M059J (cell line): ENCODE results near the gene GCDH. TPM values are rescaled to one million over a fixed set of nuclear protein-coding genes. Genes with fewer than 3 reads are reported as not detected.
"Not testable (repeated sequence)": the region's sequence is repeated elsewhere in the genome, so short reads cannot be mapped to it uniquely, and the experiment has no call there.

Source experiments
- DNase-seq: peaks from one replicate; pipeline ENCODE4 v3.0.0-alpha.2; 2012; ENCODE audit warnings: low read depth
- total RNA-seq: library from RNA; depleted of rRNA; stranded (reverse); fragments of >200 nt; shearing (Covaris generic); gene quantifications from 2 replicates; pipeline ENCODE4 v1.2.3, GENCODE V29; 2014

GCDH gene
- total RNA-seq, 1 experiment from 2014 or later = 27.5 TPM

- DNase-seq = no peak
These were observed 16.2 kb downstream of the GCDH start for GRCh38 chr19:12907166-12907565.

- DNase-seq = no peak
These were observed 21.6 kb downstream of the GCDH start for GRCh38 chr19:12912571-12912970.

DNA sequence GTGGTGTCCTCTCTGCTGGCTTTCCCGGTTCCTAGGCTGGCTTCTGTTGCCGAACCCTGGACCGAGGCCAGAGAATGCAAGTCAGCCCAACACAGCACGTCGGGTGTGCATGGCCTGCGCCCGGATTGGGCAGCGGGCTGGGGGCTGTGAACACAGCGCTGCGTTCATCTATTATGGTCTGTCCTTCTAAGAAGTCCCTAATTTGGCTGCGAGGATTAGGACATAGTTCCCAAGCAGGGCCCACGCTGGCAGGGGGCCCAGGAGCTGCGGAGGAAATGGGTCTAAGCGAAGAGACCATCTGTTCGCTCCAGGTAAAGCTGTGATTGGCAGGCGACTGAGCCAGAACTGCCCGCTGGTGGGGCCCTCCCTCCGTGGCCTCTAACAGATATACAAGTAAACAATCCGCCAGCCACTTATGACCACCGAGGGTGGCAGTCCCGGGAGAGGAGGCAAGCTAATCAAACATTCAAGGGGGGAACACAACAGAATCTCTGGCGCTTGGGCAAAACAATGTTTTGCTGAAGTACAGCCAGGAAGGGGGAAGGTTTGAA lies 22.1 kb downstream of the GCDH start:
- peak; percentile 64 for DNase-seq

DNA sequence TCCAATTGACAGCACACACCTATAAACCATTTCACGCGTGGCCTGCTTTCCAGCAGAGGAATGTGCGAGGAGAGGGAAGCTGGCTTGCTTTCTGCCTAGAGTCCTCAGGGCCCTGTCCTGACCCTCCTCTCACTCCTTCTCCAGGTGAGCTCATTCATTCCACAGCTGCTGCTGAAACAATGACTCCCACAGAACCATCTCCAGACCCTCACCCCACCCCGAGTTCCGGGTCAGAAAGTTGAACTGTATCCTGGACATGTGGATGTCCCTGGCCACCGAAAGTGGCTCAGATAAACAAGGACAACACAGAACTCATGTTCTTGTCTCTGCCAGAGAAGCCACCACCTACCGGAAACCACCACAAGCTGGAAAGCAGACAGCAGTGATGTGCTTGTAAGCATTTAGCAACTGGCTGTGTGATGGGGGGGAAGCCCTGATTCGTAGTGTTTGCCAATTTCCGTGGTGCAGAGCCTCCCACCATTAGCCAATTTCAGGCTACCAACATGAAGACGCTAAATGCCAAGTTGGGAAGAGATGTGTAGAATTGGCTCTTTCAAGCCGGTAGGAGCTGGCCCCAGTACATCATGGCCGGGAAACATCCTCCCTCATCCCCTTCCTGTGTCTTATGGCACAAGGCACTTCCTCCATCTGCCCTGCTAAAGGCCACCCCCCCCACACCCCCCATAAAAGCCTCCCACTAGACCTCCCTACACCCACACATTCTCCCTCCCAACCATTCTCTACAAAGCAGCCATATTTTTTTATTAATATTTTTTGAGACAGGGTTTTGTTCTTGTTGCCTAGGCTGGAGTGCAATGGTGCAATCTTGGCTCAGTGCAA lies 23.1 kb downstream of the GCDH start:
- no peak for DNase-seq

DNA sequence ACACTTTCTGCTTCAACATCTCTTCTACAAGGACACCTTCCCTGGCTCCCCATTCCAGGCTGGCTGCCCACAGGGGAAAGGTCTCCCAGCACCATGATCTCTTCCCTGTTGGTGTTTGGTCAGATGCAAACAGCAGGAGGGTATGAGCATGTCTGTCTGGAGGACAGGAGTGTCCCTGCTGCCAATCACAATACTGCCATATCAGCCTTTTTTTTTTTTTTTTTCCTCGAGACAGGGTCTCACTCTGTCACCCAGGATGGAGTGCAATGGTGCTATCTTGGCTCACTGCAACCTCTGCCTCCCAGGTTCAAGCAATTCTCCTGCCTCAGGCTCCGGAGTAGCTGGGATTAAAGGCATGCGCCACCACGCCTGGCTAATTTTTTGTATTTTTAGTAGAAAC lies 24.9 kb downstream of the GCDH start:
- DNase-seq = not testable (repeated sequence)

DNA sequence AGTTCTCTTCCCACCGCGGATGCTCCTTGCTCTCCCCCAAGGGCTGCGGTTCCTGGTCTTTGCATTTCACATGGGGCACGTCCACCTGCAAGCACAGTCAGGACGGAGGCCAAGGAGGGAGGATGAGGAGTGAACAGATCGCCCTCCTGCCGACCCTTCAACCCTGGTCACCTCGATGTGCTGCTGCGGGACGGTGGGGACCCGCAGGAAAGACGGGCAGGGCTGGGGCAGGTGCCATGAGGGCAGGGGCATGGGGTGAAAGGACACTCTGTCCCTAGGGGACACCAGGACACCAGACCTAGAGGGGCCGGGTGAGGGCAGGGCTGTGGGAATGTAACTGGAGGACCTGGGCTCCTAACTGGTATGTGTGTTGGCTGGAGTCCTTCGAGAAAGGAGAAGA lies 27.3 kb downstream of the GCDH start:
- no peak for DNase-seq

- DNase-seq = no peak
These were observed 30.1 kb downstream of the GCDH start for GRCh38 chr19:12921047-12921446.

DNA sequence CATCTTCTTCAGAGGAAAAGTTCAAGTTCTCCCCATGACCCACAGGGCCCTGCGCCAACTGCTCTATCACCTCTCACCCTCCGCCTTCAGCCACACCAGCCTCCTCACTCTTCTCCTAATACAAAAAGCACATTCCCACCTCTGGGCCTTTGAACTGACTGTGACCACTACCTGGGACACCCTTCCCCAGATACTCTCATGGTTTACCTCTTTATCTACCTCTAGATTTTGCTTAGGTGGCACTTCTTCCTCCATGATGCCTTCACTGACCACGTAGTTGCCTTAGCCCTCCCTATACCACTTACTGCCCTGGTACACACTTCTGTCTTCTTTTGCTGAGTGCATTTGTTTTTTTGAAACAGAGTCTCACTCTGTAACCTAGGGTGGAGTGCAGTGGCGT lies 32.0 kb downstream of the GCDH start:
- DNase-seq = no peak

GRCh38 chr19:12924621-12925310 lies 33.8 kb downstream of the GCDH start:
- no peak for DNase-seq

- no peak for DNase-seq
These were observed 39.2 kb downstream of the GCDH start for GRCh38 chr19:12930002-12930645.

- DNase-seq = no peak
These were observed 41.7 kb downstream of the GCDH start for GRCh38 chr19:12932392-12933286.

- peak; percentile 88 for DNase-seq
These were observed 42.5 kb downstream of the GCDH start, which contains the start of gene FARSA for GRCh38 chr19:12933287-12934072. FARSA (minus strand) TSS chr19:12933711; CDS start chr19:12933696, 15 bp downstream.

DNA sequence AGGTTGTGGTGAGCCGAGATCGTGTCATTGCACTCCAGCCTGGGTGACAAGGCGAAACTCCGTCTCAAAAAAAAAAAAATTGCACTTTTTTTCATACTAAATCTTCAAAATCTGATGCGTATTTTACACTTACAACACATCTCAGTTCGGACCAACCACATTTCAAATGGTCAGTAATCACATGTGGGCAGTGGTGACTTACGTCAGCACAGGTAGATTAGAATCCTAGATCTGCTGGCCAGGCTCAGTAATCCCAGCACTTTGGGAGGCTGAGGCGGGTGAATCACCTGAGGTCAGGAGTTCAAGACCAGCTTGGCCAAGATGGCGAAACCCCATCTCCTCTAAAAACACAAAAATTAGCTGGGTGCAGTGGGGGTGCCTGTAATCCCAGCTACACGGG lies 44.1 kb downstream of the GCDH start:
- no peak for DNase-seq

DNA sequence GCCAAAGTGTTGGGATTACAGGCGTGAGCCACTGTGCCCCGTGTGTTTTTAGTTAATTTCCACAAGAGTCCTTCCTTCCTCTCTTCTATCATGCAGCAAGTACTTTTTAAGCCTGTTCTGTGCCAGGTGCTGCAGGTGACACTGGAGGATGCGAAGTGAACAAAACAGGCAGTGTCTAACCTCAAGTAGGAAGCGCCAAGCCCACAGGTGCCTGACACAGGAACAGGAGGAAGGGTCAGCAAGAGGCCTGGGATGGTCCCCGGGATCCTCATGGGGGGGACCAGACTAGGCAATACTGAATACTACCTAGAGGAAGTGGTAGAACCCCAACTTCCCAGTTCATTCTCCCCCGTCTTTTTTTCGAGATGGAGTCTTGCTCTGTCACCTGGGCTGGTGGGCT lies 45.6 kb downstream of the GCDH start:
- DNase-seq = no peak

DNA sequence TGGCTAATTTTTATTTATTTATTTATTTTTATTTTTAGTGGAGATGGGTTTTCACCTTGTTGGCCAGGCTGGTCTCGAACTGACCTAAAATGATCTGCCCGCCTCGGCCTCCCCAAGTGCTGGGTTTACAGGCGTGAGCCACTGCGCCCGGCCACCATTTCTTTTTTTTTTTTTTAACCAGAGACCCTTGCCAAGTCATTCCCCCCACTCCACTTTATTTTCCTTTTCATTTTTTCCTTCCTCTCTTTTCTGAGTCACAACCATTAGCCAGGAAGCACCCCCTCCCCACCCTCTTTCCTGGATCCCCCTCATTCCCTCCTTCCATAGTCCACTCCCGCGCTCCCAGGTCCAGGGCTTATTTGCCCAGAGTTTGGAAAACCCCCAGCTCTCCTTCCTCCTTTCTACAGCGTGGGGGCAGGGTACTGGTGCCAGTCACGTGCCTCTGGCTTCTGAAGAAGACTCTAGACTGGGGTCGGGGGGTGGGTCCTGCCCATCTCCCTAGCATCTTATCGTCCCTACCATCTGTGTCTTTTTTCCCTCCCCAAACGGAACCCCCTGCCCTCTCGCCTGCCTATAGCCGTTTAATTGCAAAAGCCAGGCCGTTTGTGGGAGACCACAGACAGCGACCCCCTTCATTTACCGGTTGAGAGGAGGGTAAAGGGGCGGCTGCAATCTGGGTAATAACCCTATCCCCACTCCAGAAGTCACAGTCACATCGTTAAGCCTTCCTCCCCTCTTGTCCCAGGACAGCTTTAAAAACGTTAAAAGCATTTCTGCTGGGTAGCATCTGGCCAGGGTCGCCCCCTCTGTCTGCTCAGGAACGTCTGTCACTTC lies 46.4 kb downstream of the GCDH start:
- peak; percentile 41 for DNase-seq

- DNase-seq = peak; percentile 99
These were observed 47.2 kb downstream of the GCDH start, which contains the start of gene CALR for GRCh38 chr19:12937927-12938778. CALR (plus strand) TSS chr19:12938609; CDS start chr19:12938680, 71 bp downstream.

GRCh38 chr19:12938779-12939601 lies 48.0 kb downstream of the GCDH start:
- DNase-seq = peak; percentile 44
